Naive thymus-derived CD4-positive, alpha-beta T cell (primary cell): ENCODE measurements around the gene ST6GALNAC5. TPM values are rescaled to one million over a fixed set of nuclear protein-coding genes. Genes with fewer than 3 reads are reported as not detected.

Experiments used
- ATAC-seq: fragments of 150-1000 bp; cut with Tn5 transposase; 2 replicates; pipeline ENCODE4 v1.10.0; 2021; ENCODE audit warnings: mild to moderate bottlenecking, moderate library complexity
- CTCF ChIA-PET: fragments of 350-600 bp; sonication (Branson Sonifier 250); formaldehyde crosslinking; loops from one replicate; lab custom pipeline; 2021; ENCODE audit warnings: antibody characterized with exemption; lab: Charles Lee
- POLR2A ChIA-PET: fragments of 350-600 bp; sonication (Branson Sonifier 250); formaldehyde crosslinking; loops from one replicate; lab custom pipeline; 2021; ENCODE audit warnings: antibody characterized with exemption, inconsistent platforms; lab: Charles Lee
- DNase-seq, 9 donors: peaks; one replicate each; pipeline versions ENCODE4 v3.0.0 to v3.0.0-alpha.2; 2020 to 2022; ENCODE audit warnings: mixed read lengths in 1 of 9
- H3K27ac ChIP-seq: one replicate; pipeline ENCODE4 v1.7.0; 2013; ENCODE audit warnings: mild to moderate bottlenecking, low read depth, low read length, moderate library complexity
- H3K27me3 ChIP-seq, 2 donors: one replicate each; pipeline ENCODE4 v1.7.0; 2013; ENCODE audit warnings: low read length in 2 of 2, mild to moderate bottlenecking in 2 of 2, moderate library complexity in 2 of 2; ENCODE audit not compliant: control insufficient read depth in 2 of 2, insufficient read depth in 2 of 2
- H3K36me3 ChIP-seq, 3 experiments: 1 replicate in 2 of 3; 2 replicates in 1 of 3; pipeline ENCODE4 v1.7.0; 2013; ENCODE audit warnings: low read length in 3 of 3, mild to moderate bottlenecking in 3 of 3, moderate library complexity in 1 of 3; ENCODE audit not compliant: insufficient read depth in 3 of 3, control insufficient read depth in 2 of 3
- H3K4me1 ChIP-seq, 2 donors: one replicate each; pipeline ENCODE4 v1.7.0; 2013; ENCODE audit warnings: low read length in 2 of 2, mild to moderate bottlenecking in 2 of 2, moderate library complexity in 1 of 2; ENCODE audit not compliant: control insufficient read depth in 2 of 2, insufficient read depth in 2 of 2
- H3K4me3 ChIP-seq: 2 replicates; pipeline ENCODE4 v1.7.0; 2013; ENCODE audit warnings: mild to moderate bottlenecking, low read length
- H3K9me3 ChIP-seq, 3 experiments: 1 replicate in 2 of 3; 2 replicates in 1 of 3; pipeline ENCODE4 v1.7.0; 2013; ENCODE audit warnings: low read length in 3 of 3; ENCODE audit not compliant: control insufficient read depth in 2 of 3
- H3K27ac Mint-ChIP-seq, 9 donors: one replicate each; pipeline ENCODE4 v1.8.0; 2020 to 2022; ENCODE audit warnings: mixed read lengths in 9 of 9, mild to moderate bottlenecking in 8 of 9, moderate library complexity in 5 of 9, inconsistent platforms in 2 of 9
- H3K27me3 Mint-ChIP-seq, 5 donors: one replicate each; pipeline ENCODE4 v1.8.0; 2021 to 2022; ENCODE audit warnings: mixed read lengths in 5 of 5, mild to moderate bottlenecking in 1 of 5
- H3K36me3 Mint-ChIP-seq, 5 donors: one replicate each; pipeline ENCODE4 v1.8.0; 2020 to 2022; ENCODE audit warnings: mixed read lengths in 5 of 5, mild to moderate bottlenecking in 3 of 5, inconsistent platforms in 1 of 5
- H3K4me1 Mint-ChIP-seq, 7 donors: one replicate each; pipeline ENCODE4 v1.8.0; 2020 to 2022; ENCODE audit warnings: mixed read lengths in 7 of 7, mild to moderate bottlenecking in 3 of 7, inconsistent platforms in 1 of 7
- H3K4me3 Mint-ChIP-seq, 10 donors: one replicate each; pipeline ENCODE4 v1.8.0; 2020 to 2022; ENCODE audit warnings: mild to moderate bottlenecking in 10 of 10, mixed read lengths in 10 of 10, moderate library complexity in 6 of 10, inconsistent platforms in 2 of 10
- H3K9me3 Mint-ChIP-seq, 11 donors: one replicate each; pipeline ENCODE4 v1.8.0; 2020 to 2022; ENCODE audit warnings: mixed read lengths in 11 of 11, mild to moderate bottlenecking in 4 of 11, inconsistent platforms in 1 of 11, moderate library complexity in 1 of 11
- intact Hi-C, 2 donors: fragments of 100-400 bp; cut with micrococcal nuclease; formaldehyde crosslinking; loops; one replicate each; pipeline ENCODE4 v1.15.1; 2023
- polyA plus RNA-seq, 2 donors: library from polyadenylated mRNA; unstranded; fragments of 300-500 nt; fragmentation: Illumina TruSeq; gene quantifications; one replicate each; pipeline ENCODE4 v1.2.3, GENCODE V29; 2021
- total RNA-seq, 6 experiments: library from RNA in 5 of 6; stranded (reverse) in 5 of 6; gene quantifications; 1 replicate in 5 of 6; 2 replicates in 1 of 6; pipeline ENCODE4 v1.2.3 and lab custom pipeline; 2021 to 2026

The ST6GALNAC5 gene
- total and polyA plus RNA-seq, 7 experiments from 2014 or later, result not detected

DNA sequence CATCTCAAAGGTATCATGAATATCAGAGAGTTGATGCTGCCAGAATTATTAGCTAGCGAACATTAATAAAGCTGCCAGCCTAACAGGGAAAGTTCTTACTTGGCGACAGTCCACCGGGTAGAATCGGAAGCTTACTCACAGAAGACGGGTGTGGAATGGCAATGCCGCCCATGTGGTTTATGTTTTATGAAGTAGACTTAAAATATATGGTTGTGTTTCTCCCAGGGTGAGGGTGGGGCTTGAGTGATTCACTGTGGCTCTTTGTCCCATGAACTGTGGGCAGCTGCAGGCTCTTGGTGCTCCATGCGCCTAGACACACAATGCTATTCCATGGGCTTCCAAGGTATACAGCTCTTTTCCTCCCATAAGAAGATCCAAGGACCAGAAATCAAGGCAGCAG lies 189.2 kb downstream of the ST6GALNAC5 start:
- Mint-ChIP-seq H3K27ac (no peak overlapping the region), H3K36me3 (no peaks in the 10 kb centered on the region), H3K27me3 (peaks cover 0 to 12% (median 5%) of the 10 kb centered on the region in 5 donors), H3K4me1 (peaks cover 0 to 2% (median 0%) of the 10 kb centered on the region in 7 donors), H3K4me3 (no peak overlapping the region), H3K9me3 (peaks cover 0 to 4% (median 0%) of the 10 kb centered on the region in 11 donors)
- ATAC-seq (no peak), DNase-seq (no peak)
- intact Hi-C loops, result no loop called here
- H3K27ac ChIP-seq, result no peak overlapping the region
- no peaks in the 10 kb centered on the region for H3K4me1 ChIP-seq
- ChIA-PET CTCF (no interaction called here), POLR2A (no interaction called here)
- no peaks in the 10 kb centered on the region for H3K9me3 ChIP-seq
- no peaks in the 10 kb centered on the region for H3K36me3 ChIP-seq
- H3K4me3 ChIP-seq, result no peak overlapping the region
- H3K27me3 ChIP-seq, result no peaks in the 10 kb centered on the region

DNA sequence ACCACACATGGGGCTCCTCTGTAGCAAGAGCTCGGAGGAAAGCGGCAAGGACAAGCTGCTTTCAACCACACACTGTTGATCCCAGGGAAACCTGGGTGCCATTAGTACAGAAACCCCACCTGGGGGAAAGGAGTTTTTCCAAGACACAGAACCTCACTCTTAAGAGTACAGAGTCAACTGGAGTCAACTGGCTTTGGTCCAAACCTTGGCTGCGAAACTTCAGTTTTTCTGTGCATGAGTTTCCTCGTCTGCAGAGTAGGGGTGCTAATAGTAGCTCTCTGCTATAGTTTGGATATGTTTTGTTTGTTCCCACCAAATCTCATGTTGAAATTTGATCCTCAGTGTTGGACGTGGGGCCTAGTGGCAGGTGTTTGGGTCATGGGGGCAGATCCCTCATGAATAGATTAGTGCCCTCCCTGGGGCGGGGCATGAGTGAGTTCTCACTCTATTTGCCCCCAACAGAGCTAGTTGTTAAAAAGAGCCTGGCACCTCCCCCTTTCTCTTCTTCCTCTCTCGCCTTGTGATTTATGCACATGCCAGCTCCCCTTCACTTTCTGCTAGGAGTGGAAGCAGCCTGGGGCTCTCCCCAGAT lies 190.8 kb downstream of the ST6GALNAC5 start:
- POLR2A ChIA-PET, result no interaction called here
- Mint-ChIP-seq H3K27me3 (peaks cover 0 to 14% (median 5%) of the 10 kb centered on the region in 5 donors), H3K36me3 (no peaks in the 10 kb centered on the region), H3K27ac (no peak overlapping the region), H3K9me3 (peaks cover 0 to 4% (median 0%) of the 10 kb centered on the region in 11 donors), H3K4me3 (no peak overlapping the region), H3K4me1 (peaks cover 0 to 2% (median 0%) of the 10 kb centered on the region in 7 donors)
- no peaks in the 10 kb centered on the region for H3K36me3 ChIP-seq
- CTCF ChIA-PET, result no interaction called here
- ATAC-seq (no peak), DNase-seq (no peak)
- intact Hi-C loops, result no loop called here
- H3K27ac ChIP-seq, result no peak overlapping the region
- no peak overlapping the region for H3K4me3 ChIP-seq
- no peaks in the 10 kb centered on the region for H3K4me1 ChIP-seq
- no peaks in the 10 kb centered on the region for H3K9me3 ChIP-seq
- H3K27me3 ChIP-seq, result no peaks in the 10 kb centered on the region

DNA sequence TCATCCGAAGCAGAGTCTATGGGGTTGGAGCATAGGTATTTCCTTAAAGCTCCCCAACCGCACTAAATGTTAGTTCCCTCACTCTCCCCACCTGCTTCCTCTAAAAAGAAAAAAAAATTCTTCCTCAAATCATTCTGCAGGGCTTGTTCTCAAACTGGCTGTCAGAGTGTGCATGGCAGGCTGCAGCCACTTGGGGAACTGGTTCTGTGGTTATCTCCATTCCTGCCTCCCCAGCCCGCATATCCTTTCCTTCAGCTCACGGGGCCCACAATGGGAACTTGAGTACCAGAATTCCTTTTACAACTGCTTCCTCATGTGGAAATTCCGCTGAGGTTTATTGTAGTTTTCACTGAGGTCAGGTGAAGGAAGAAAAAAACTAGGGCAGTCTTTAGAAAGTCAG lies 192.7 kb downstream of the ST6GALNAC5 start:
- Mint-ChIP-seq H3K27me3 (peaks cover 0 to 17% (median 5%) of the 10 kb centered on the region in 5 donors), H3K36me3 (no peaks in the 10 kb centered on the region), H3K9me3 (peaks cover 0 to 2% (median 0%) of the 10 kb centered on the region in 11 donors), H3K4me1 (no peaks in the 10 kb centered on the region), H3K27ac (no peak overlapping the region), H3K4me3 (no peak overlapping the region)
- Histone ChIP-seq H3K4me3 (no peak overlapping the region), H3K27ac (no peak overlapping the region), H3K27me3 (no peaks in the 10 kb centered on the region), H3K9me3 (no peaks in the 10 kb centered on the region), H3K36me3 (no peaks in the 10 kb centered on the region), H3K4me1 (no peaks in the 10 kb centered on the region)
- DNase-seq, result no peak
- ATAC-seq, result no peak
- ChIA-PET POLR2A (no interaction called here), CTCF (no interaction called here)
- intact Hi-C loops, result no loop called here

DNA sequence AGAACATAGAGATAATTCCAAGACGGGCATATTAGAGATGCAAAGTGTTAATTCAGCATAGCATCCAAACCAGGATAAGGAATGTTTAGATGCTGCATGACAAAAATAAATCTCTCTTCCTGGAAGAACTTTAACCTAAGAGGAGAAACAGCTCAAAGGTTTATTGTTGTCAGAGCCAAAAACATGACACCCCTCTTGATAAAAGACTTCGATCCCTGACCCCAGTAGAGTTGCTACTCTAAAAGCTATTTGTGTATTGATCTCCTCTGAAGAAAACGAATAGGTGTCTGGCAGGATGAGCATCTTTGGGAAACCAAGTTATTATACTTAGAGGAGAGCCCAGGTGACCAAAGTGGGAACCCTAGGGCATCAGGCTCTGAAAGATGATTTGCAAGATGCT lies 193.9 kb downstream of the ST6GALNAC5 start:
- no peaks in the 10 kb centered on the region for H3K9me3 ChIP-seq
- Mint-ChIP-seq H3K4me1 (no peaks in the 10 kb centered on the region), H3K27me3 (peaks cover 0 to 17% (median 5%) of the 10 kb centered on the region in 5 donors), H3K4me3 (no peak overlapping the region), H3K27ac (no peak overlapping the region), H3K9me3 (no peaks in the 10 kb centered on the region), H3K36me3 (no peaks in the 10 kb centered on the region)
- CTCF ChIA-PET, result no interaction called here
- no peaks in the 10 kb centered on the region for H3K4me1 ChIP-seq
- POLR2A ChIA-PET, result no interaction called here
- intact Hi-C loops, result no loop called here
- ATAC-seq (no peak), DNase-seq (no peak)
- no peak overlapping the region for H3K4me3 ChIP-seq
- H3K36me3 ChIP-seq, result no peaks in the 10 kb centered on the region
- no peak overlapping the region for H3K27ac ChIP-seq
- no peaks in the 10 kb centered on the region for H3K27me3 ChIP-seq

DNA sequence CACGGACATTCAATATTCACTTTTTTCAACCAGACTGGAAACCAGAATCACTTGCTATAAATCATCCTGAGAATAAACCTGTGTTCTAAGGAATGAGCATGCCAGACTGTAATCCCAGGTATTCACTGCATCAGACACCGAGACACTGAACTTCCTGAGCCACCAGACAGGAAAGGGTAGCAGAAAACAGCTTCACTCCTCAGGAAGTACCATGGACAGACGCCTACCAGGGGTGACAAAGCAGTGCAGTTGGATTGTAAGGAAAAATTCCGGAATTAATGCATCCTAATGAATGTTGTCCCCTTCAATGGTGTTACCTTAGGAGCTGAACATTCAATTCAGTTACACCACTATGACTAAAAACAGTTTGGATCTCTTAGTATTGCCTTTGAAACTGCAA lies 195.8 kb downstream of the ST6GALNAC5 start:
- Histone ChIP-seq H3K4me1 (no peaks in the 10 kb centered on the region), H3K4me3 (no peak overlapping the region), H3K9me3 (no peaks in the 10 kb centered on the region), H3K36me3 (no peaks in the 10 kb centered on the region), H3K27ac (no peak overlapping the region), H3K27me3 (no peaks in the 10 kb centered on the region)
- no peaks in the 10 kb centered on the region for H3K36me3 Mint-ChIP-seq
- H3K27me3 Mint-ChIP-seq, result peaks cover 0 to 21% (median 11%) of the 10 kb centered on the region in 5 donors
- H3K4me3 Mint-ChIP-seq, result no peak overlapping the region
- peaks cover 0 to 4% (median 0%) of the 10 kb centered on the region in 11 donors for H3K9me3 Mint-ChIP-seq
- ChIA-PET CTCF (no interaction called here), POLR2A (no interaction called here)
- H3K4me1 Mint-ChIP-seq, result no peaks in the 10 kb centered on the region
- intact Hi-C loops, result no loop called here
- ATAC-seq (no peak), DNase-seq (no peak)
- no peak overlapping the region for H3K27ac Mint-ChIP-seq

DNA sequence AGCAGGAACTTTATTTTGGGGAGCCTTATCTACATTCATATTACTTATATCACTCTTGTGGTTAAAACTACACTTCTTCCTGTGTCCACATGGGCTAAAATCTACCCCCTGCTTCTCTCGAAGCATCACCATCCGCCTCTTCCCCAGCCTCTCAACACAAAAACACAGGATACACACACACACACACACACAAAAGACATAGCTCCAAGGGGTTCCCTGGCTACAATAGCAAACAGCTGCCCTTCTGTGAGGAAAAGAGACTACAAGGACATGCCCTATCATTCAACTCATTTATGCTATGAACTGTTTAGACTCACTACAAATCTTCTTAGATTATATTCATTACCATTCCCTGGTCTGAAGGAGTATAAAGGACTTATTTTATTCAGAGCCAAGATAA lies 197.0 kb downstream of the ST6GALNAC5 start:
- no peak for ATAC-seq
- POLR2A ChIA-PET, result no interaction called here
- H3K4me3 Mint-ChIP-seq, result no peak overlapping the region
- CTCF ChIA-PET, result no interaction called here
- DNase-seq, result no peak
- Histone ChIP-seq H3K4me3 (no peak overlapping the region), H3K27ac (no peak overlapping the region), H3K9me3 (no peaks in the 10 kb centered on the region), H3K36me3 (no peaks in the 10 kb centered on the region), H3K4me1 (no peaks in the 10 kb centered on the region), H3K27me3 (no peaks in the 10 kb centered on the region)
- no peak overlapping the region for H3K27ac Mint-ChIP-seq
- intact Hi-C loops, result no loop called here
- H3K36me3 Mint-ChIP-seq, result no peaks in the 10 kb centered on the region
- peaks cover 0 to 19% (median 6%) of the 10 kb centered on the region in 5 donors for H3K27me3 Mint-ChIP-seq
- peaks cover 0 to 4% (median 0%) of the 10 kb centered on the region in 11 donors for H3K9me3 Mint-ChIP-seq
- H3K4me1 Mint-ChIP-seq, result no peaks in the 10 kb centered on the region

DNA sequence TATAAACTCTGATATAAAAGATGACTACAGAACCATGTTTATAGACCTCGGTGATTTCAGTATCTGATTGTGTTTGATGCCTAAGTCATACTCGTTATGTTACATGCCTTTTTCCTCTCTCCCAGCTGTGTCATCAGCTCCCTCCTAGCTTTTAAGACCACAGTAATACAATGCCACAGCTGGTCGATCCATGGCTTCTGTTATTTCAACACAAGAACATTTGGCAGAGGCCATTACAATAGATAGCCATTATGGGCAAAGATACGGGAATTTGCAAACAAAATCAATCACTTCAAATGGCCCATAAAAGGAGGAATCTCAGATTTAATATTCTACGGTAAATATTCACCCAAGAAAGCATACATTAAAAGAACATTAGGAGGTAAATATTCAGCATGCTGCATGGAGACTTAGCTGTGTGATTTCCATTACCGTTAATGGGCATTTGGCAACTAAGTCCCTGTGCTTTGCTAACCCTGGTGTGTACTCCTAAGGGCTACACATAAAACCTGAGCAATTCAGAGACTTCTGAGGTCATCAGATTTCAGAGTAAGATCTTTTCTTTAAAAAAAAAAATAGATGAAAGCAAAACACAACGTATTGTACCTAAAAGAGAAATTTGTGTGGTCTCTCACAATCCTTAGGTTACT lies 198.5 kb downstream of the ST6GALNAC5 start:
- POLR2A ChIA-PET, result no interaction called here
- Mint-ChIP-seq H3K9me3 (peaks cover 0 to 4% (median 0%) of the 10 kb centered on the region in 11 donors), H3K36me3 (no peaks in the 10 kb centered on the region), H3K27ac (no peak overlapping the region), H3K4me3 (no peak overlapping the region), H3K4me1 (no peaks in the 10 kb centered on the region), H3K27me3 (peaks cover 0 to 18% (median 0%) of the 10 kb centered on the region in 5 donors)
- DNase-seq (no peak), ATAC-seq (no peak)
- Histone ChIP-seq H3K36me3 (no peaks in the 10 kb centered on the region), H3K27me3 (no peaks in the 10 kb centered on the region), H3K4me3 (no peak overlapping the region), H3K4me1 (no peaks in the 10 kb centered on the region), H3K9me3 (no peaks in the 10 kb centered on the region), H3K27ac (no peak overlapping the region)
- intact Hi-C loops, result no loop called here
- CTCF ChIA-PET, result no interaction called here
